Vagina (tissue), 2 donors: Measurements from ENCODE around the gene METTL26. TPM values are rescaled to one million over a fixed set of nuclear protein-coding genes. Genes with fewer than 3 reads are reported as not detected.

ENCODE experiments used
- DNase-seq, 2 donors: peaks; one replicate each; pipeline ENCODE4 v3.0.0-alpha.2; 2017; ENCODE audit errors: extremely low spot score in 2 of 2
- H3K27ac ChIP-seq: fragments of 200-600 bp; sonication (generic); one replicate; pipeline ENCODE4 v1.5.1; 2019
- H3K27me3 ChIP-seq: fragments of 200-600 bp; sonication (generic); one replicate; pipeline ENCODE4 v1.5.1; 2019
- H3K36me3 ChIP-seq, 2 donors: fragments of 200-600 bp; sonication (generic); one replicate each; pipeline ENCODE4 v1.5.1; 2017 to 2019
- H3K4me1 ChIP-seq: fragments of 200-600 bp; sonication (generic); one replicate; pipeline ENCODE4 v1.5.1; 2019
- H3K4me3 ChIP-seq, 2 donors: fragments of 200-600 bp; sonication (generic); 1 replicate in 1 of 2; 2 replicates in 1 of 2; pipeline ENCODE4 v1.5.1; 2016 to 2019
- H3K9me3 ChIP-seq: fragments of 200-600 bp; sonication (generic); one replicate; pipeline ENCODE4 v1.5.1; 2019
- POLR2A ChIP-seq, 2 donors: fragments of 450-650 bp; IDR thresholded peaks; one replicate each; pipeline ENCODE4 v1.6.1; 2017; ENCODE audit warnings: antibody characterized with exemption in 2 of 2, mild to moderate bottlenecking in 2 of 2, moderate library complexity in 2 of 2
- POLR2AphosphoS5 ChIP-seq, 2 donors: sonication (generic); formaldehyde crosslinking; IDR thresholded peaks; one replicate each; pipeline ENCODE4 v1.9.0; 2017; ENCODE audit warnings: antibody characterized with exemption in 2 of 2, mild to moderate bottlenecking in 2 of 2, low read depth in 1 of 2; ENCODE audit not compliant: insufficient read depth in 1 of 2
- intact Hi-C: fragments of 100-400 bp; cut with DNase I; formaldehyde crosslinking; loops from one replicate; pipeline ENCODE4 v1.15.1; 2023
- total RNA-seq: library from RNA; depleted of rRNA; stranded (reverse); fragments of >200 nt; gene quantifications from one replicate; pipeline ENCODE4 v1.2.3, GENCODE V29; 2016
- TF ChIP-seq, protein P1 (sequence below), 3 experiments: fragments of 450-650 bp in 2 of 3; fragments of 200-600 bp in 1 of 3; sonication (generic) in 1 of 3; IDR thresholded peaks; one replicate each; pipeline ENCODE4 v1.5.1; 2017 to 2019; ENCODE audit warnings: antibody characterized with exemption in 3 of 3, mild to moderate bottlenecking in 2 of 3, moderate library complexity in 2 of 3

METTL26 gene
- total RNA-seq, 1 donor from 2014 or later, result 187 TPM

DNA sequence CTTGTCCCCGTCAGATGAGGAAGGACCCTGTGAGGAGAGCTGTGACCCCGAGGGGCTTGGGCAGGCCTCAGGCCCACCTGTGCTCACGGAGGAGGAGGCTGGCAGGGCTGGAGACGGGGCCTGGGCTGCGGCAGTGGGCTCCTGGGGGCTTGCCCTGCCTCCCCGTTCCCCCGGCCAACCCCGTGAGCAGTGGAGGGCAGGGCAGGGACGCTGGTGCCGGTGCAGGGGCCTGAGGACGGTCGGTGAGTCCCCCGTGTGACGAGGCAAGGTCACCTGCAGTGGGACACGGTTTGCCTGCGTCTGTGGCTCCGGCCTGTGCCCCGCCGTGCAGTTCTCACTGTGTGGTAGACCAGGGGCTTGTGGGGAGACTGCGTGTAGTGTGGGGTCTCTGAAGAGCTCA is 23.5 kb upstream of the METTL26 start:
- Histone ChIP-seq H3K36me3 (no peaks in the 10 kb centered on the region), H3K27ac (no peak overlapping the region), H3K9me3 (no peaks in the 10 kb centered on the region), H3K4me1 (peaks cover 18% of the 10 kb centered on the region), H3K27me3 (no peaks in the 10 kb centered on the region), H3K4me3 (no peak overlapping the region)
- intact Hi-C loops, result no loop called here
- no peak for DNase-seq
- TF ChIP-seq, protein P1, sequence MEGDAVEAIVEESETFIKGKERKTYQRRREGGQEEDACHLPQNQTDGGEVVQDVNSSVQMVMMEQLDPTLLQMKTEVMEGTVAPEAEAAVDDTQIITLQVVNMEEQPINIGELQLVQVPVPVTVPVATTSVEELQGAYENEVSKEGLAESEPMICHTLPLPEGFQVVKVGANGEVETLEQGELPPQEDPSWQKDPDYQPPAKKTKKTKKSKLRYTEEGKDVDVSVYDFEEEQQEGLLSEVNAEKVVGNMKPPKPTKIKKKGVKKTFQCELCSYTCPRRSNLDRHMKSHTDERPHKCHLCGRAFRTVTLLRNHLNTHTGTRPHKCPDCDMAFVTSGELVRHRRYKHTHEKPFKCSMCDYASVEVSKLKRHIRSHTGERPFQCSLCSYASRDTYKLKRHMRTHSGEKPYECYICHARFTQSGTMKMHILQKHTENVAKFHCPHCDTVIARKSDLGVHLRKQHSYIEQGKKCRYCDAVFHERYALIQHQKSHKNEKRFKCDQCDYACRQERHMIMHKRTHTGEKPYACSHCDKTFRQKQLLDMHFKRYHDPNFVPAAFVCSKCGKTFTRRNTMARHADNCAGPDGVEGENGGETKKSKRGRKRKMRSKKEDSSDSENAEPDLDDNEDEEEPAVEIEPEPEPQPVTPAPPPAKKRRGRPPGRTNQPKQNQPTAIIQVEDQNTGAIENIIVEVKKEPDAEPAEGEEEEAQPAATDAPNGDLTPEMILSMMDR (IDR thresholded peaks at IDR 0.05), result no peak
- TF ChIP-seq POLR2AphosphoS5 (IDR thresholded peaks at IDR 0.05; ENCODE audit: insufficient read depth in 1 of 2, low read depth in 1 of 2) (no peak), POLR2A (IDR thresholded peaks at IDR 0.05) (no peak)

DNA sequence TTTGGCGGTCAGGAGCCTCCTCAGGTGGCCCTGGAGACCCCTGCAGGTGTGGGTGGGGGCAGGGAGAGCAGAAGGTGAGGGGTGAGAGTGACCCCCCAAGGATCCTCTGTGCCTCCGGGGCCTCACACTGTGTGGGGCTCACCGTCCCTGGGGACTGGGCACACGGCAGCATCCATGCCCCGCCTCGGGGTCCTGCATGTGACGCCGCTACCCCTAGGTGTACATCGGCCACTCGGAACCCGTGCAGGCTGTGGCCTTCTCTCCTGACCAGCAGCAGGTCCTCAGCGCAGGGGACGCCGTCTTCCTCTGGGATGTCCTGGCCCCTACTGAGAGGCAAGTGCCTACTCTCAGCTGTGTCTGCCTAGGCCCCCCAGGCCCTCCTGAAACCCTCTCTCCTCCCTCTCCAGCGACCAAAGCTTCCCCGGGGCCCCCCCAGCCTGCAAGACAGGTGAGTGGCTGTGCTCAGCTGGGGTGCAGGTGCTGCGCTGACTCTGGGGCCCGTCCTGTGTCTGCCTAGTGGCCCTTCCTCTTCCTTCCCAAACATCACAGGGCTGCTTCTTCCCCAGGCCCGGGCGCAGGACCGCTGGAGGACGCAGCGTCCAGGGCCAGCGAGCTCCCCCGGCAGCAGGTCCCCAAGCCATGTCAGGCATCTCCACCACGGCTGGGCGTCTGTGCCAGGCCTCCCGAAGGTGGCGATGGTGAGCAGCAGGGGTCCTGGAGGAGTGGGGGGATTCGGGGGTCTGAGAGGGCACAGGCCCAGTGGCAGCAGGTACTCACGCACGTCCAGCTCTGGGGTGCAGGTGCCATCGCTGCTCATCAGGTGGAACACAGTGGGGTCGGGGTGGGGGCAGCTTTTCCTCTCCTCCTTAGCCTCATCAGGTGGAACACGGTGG is 22.8 kb upstream of the METTL26 start:
- no peak overlapping the region for H3K4me3 ChIP-seq
- H3K9me3 ChIP-seq, result no peaks in the 10 kb centered on the region
- H3K36me3 ChIP-seq, result no peaks in the 10 kb centered on the region
- H3K27me3 ChIP-seq, result no peaks in the 10 kb centered on the region
- H3K27ac ChIP-seq, result no peak overlapping the region
- peaks cover 18% of the 10 kb centered on the region for H3K4me1 ChIP-seq
- intact Hi-C loops, result no loop called here
- no peak for DNase-seq
- TF ChIP-seq, protein P1 (IDR thresholded peaks at IDR 0.05), result no peak
- TF ChIP-seq POLR2AphosphoS5 (IDR thresholded peaks at IDR 0.05; ENCODE audit: insufficient read depth in 1 of 2, low read depth in 1 of 2) (no peak), POLR2A (IDR thresholded peaks at IDR 0.05) (no peak)

- Histone ChIP-seq H3K36me3 (no peaks in the 10 kb centered on the region), H3K27ac (no peak overlapping the region)
- intact Hi-C loops, result no loop called here
These were observed 21.4 kb upstream of the METTL26 start for GRCh38 chr16:657487-657886.

DNA sequence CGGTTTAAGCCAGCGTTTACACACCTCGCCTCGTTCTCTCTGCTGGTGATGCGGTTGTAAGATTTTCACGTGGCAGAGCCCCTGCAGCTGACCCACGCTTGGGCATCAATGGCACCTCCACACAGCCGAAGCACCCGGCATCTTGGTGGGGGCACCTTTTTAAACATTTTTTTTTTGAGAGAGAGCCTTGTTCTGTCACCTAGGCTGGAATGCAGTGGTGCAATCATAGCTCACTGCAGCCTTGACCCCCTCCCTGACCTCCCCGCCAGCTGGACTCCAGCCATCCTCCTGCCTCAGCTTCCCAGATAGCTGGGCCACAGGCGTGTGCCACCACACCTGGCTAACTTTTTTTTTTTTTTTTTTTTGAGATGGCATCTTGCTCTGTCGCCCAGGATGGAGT is 17.9 kb upstream of the METTL26 start:
- intact Hi-C loops, result no loop called here
- Histone ChIP-seq H3K27me3 (no peaks in the 10 kb centered on the region), H3K4me1 (peaks cover 10% of the 10 kb centered on the region), H3K27ac (no peak overlapping the region), H3K9me3 (no peaks in the 10 kb centered on the region), H3K36me3 (no peaks in the 10 kb centered on the region), H3K4me3 (no peak overlapping the region)
- TF ChIP-seq POLR2AphosphoS5 (IDR thresholded peaks at IDR 0.05; ENCODE audit: insufficient read depth in 1 of 2, low read depth in 1 of 2) (no peak), POLR2A (IDR thresholded peaks at IDR 0.05) (no peak)
- TF ChIP-seq, protein P1 (IDR thresholded peaks at IDR 0.05), result no peak
- DNase-seq, result no peak

More at GRCh38 chr16:657487-657886, 21.4 kb upstream of the METTL26 start:
- Histone ChIP-seq H3K27me3 (no peaks in the 10 kb centered on the region), H3K9me3 (no peaks in the 10 kb centered on the region), H3K4me1 (peaks cover 18% of the 10 kb centered on the region), H3K4me3 (no peak overlapping the region)
- no peak for DNase-seq
- TF ChIP-seq, protein P1 (IDR thresholded peaks at IDR 0.05), result no peak
- TF ChIP-seq POLR2A (IDR thresholded peaks at IDR 0.05) (no peak), POLR2AphosphoS5 (IDR thresholded peaks at IDR 0.05; ENCODE audit: insufficient read depth in 1 of 2, low read depth in 1 of 2) (no peak)
